K562 (cell line): ENCODE results near the gene CRYBG1.

ENCODE experiments used
- ATF7 ChIP-seq: fragments of 450-650 bp; IDR thresholded peaks from 2 replicates; pipeline ENCODE4 v1.7.1; 2014; ENCODE audit warnings: mild to moderate bottlenecking, moderate library complexity
- LCOR ChIP-seq: sonication (generic); formaldehyde crosslinking; IDR thresholded peaks from 2 replicates; pipeline ENCODE4 v1.8.0; 2022; ENCODE audit warnings: mild to moderate bottlenecking, missing genetic modification reagents
- MXI1 ChIP-seq: IDR thresholded peaks from 2 replicates; pipeline ENCODE4 v1.6.1; 2011; ENCODE audit warnings: low read depth, mild to moderate bottlenecking, improper control_type of control experiment, low read length
- SP1 ChIP-seq: sonication (generic); formaldehyde crosslinking; IDR thresholded peaks from 2 replicates; pipeline ENCODE4 v1.8.1; 2022; ENCODE audit warnings: mild to moderate bottlenecking, missing genetic modification reagents
- SRF ChIP-seq, 2 experiments: fragments of 250-450, 450-650 bp in 1 of 2; sonication (Bioruptor Pico) in 1 of 2; sonication (generic) in 1 of 2; formaldehyde crosslinking; IDR thresholded peaks; 2 replicates each; pipeline versions ENCODE4 v1.5.0 to v1.5.1; 2020 to 2022; ENCODE audit warnings: mild to moderate bottlenecking in 1 of 2, missing genetic modification reagents in 1 of 2
- ZNF124 ChIP-seq: sonication (generic); formaldehyde crosslinking; IDR thresholded peaks from 2 replicates; pipeline ENCODE4 v1.8.1; 2022; ENCODE audit warnings: missing genetic modification reagents
- TF ChIP-seq, protein P1 (sequence below), 3 experiments: IDR thresholded peaks in 2 of 3; conservative IDR thresholded peaks in 1 of 3; 2 replicates each; pipeline ENCODE4 v1.5.1; 2011 to 2012; ENCODE audit warnings: low read length in 3 of 3, mild to moderate bottlenecking in 3 of 3, control low read depth in 2 of 3, improper control_type of control experiment in 1 of 3, inconsistent platforms in 1 of 3, low read depth in 1 of 3, mixed read lengths in 1 of 3, moderate library complexity in 1 of 3; ENCODE audit not compliant: insufficient read depth in 2 of 3
- TF ChIP-seq, protein P2 (sequence below): fragments of 450-650 bp; formaldehyde crosslinking; IDR thresholded peaks from 2 replicates; pipeline ENCODE4 v1.4.0; 2020; ENCODE audit warnings: mild to moderate bottlenecking

DNA sequence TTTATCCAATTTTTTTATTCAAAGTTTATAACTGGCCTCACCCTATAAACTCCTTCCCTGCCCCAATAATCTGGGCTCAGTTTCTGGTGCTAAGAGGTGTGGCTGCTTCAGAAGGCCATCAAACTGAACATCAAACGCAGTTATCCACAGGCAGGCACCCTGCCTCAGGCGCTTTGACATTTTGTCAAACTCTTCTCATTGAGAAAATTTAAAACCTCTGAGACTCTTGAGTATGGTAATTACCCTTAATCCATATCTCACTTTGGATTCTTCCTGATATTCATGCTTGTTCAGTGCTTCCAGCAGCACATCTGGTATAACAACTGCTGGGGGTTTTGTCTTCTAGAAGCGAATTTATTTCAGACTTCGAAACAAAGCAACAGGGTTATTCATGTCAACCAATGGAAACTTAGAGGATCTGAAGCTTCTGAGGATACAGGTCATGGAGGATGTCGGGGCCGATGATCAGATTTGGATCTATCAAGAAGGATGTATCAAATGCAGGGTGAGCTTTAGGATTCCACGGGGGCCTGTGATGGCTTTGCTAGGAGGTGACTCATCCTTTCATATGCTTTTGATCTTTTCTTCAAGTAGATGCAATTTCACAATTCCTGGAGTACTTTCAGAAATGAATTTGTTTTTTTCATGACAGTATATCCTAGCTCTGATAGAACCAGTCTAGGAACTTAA, 200.6 kb downstream of the CRYBG1 start:
- TF ChIP-seq SRF (CRISPR knock-in tag; IDR thresholded peaks at IDR 0.05) (no peak), ATF7 (no peak), SP1 (CRISPR knock-in tag) (no peak), MXI1 (no peak), LCOR (CRISPR knock-in tag) (no peak), ZNF124 (CRISPR knock-in tag) (no peak)
- TF ChIP-seq, protein P1, sequence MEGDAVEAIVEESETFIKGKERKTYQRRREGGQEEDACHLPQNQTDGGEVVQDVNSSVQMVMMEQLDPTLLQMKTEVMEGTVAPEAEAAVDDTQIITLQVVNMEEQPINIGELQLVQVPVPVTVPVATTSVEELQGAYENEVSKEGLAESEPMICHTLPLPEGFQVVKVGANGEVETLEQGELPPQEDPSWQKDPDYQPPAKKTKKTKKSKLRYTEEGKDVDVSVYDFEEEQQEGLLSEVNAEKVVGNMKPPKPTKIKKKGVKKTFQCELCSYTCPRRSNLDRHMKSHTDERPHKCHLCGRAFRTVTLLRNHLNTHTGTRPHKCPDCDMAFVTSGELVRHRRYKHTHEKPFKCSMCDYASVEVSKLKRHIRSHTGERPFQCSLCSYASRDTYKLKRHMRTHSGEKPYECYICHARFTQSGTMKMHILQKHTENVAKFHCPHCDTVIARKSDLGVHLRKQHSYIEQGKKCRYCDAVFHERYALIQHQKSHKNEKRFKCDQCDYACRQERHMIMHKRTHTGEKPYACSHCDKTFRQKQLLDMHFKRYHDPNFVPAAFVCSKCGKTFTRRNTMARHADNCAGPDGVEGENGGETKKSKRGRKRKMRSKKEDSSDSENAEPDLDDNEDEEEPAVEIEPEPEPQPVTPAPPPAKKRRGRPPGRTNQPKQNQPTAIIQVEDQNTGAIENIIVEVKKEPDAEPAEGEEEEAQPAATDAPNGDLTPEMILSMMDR (IDR thresholded peaks at IDR 0.05 in 2 of 3, conservative IDR thresholded peaks at IDR 0.05 in 1 of 3; ENCODE audit: insufficient read depth in 2 of 3, low read depth in 1 of 3, low read length in 3 of 3), result no peak
- TF ChIP-seq, protein P2, sequence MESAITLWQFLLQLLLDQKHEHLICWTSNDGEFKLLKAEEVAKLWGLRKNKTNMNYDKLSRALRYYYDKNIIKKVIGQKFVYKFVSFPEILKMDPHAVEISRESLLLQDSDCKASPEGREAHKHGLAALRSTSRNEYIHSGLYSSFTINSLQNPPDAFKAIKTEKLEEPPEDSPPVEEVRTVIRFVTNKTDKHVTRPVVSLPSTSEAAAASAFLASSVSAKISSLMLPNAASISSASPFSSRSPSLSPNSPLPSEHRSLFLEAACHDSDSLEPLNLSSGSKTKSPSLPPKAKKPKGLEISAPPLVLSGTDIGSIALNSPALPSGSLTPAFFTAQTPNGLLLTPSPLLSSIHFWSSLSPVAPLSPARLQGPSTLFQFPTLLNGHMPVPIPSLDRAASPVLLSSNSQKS (CRISPR knock-in tag), result no peak
